ENCODE data around the gene LRG1. TPM values are rescaled to one million over a fixed set of nuclear protein-coding genes. Genes with fewer than 3 reads are reported as not detected.

Gene LRG1
- total and polyA plus RNA-seq, 10 of the 15 experiments (the other 5 are each of a cell fraction or from before 2014, with no cell fraction given) = 0.29 to 4.7 (median 0.58) TPM

DNA sequence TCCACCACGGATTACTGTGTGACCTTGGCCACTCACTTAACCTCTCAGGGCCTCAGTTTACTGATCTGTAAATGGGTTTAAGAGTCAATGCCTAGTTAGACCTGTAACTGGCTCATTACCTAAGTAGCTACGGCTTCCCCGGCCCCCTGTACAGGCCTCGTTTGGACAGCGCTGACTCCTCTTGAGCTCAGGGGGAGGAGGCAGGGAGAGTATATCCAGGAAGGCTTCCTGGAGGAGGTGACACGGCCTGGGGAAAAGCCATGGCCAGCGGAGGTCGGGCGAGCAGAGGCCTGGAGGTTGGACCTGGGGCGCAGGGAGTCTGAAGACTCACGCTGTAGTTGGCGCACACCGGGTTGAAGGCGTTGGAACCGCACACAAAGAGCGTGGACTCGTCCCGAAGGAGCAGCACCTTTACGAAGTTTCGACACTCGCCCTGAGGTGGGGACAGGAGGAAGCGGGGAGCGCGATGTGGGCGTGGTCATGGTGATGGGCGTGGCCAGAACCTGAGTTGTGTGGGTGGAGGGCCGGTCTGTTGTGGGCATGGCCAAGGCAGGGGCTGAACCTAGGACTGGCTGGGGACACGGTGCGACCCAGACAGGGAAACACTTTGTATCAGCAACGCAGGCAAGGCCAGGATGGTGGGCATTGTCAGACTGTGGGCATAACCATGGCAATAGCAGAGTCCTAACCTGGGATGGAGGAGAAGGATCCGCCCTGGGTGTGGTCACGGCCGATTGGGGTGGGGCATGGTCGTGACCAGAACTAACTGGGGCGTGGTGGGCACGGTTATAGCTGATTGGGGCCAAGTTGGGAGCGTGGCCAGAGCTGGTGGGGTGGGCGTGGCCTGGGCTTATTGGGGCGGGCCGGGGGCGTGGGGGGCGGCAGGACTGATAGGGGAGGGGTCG lies 16.1 kb upstream of the LRG1 start:
- no peak overlapping the region for H3K4me3 ChIP-seq
- H3K9ac ChIP-seq (ENCODE audit: control insufficient read depth, insufficient read depth, low read length) = no peak overlapping the region
- H3K36me3 ChIP-seq (ENCODE audit: control insufficient read depth in 2 of 2, insufficient read depth in 2 of 2, low read length in 1 of 2) = no peaks in the 10 kb centered on the region
- no peak overlapping the region for H3K27ac ChIP-seq (ENCODE audit: control insufficient read depth, insufficient read depth)
- H3K4me2 ChIP-seq (ENCODE audit: control insufficient read depth, insufficient read depth) = no peak overlapping the region
- FAIRE-seq (no peak), ATAC-seq (peak; percentile 27; the same call in 1 of the 3 replicates), DNase-seq (ENCODE audit: low read depth, low spot score) (no peak)
- in situ Hi-C loops (cut with MboI) (no loop called here), intact Hi-C loops (cut with micrococcal nuclease; ENCODE audit: unreplicated experiment) (no loop called here)
- ChIA-PET CTCF (interaction anchor here (0.6 to 2.0 kb wide), 7 partner anchors 9 to 84 kb away, joined by 3 to 10 read pairs (median 4); partner anchors contain the start of gene HDGFL2), RAD21 (ENCODE audit: unreplicated experiment) (no interaction called here), SMC1A (ENCODE audit: uncharacterized antibody, unreplicated experiment) (no interaction called here), POLR2A (interaction anchor here (0.6 kb wide), 1 partner anchor 228 kb away, joined by 6 read pairs; no protein-coding TSS in a partner anchor)
- H2AFZ ChIP-seq (ENCODE audit: control insufficient read depth, low read depth, low read length) = no peak overlapping the region
- no peaks in the 10 kb centered on the region for H3K27me3 ChIP-seq (replicated peaks in 1 of 2; ENCODE audit: control insufficient read depth in 2 of 2, insufficient read depth in 2 of 2, low read length in 1 of 2)
- H4K20me1 ChIP-seq (ENCODE audit: control insufficient read depth, insufficient read depth) = no peaks in the 10 kb centered on the region
- no peaks in the 10 kb centered on the region for H3K9me3 ChIP-seq (replicated peaks; ENCODE audit: control insufficient read depth, insufficient read depth, low read length)
- no TSS peak for BruUV-seq (replicated peaks)
- TF ChIP-seq EGR1 (IDR thresholded peaks at IDR 0.05; ENCODE audit: borderline replicate concordance in 1 of 2, low read depth in 2 of 2, low read length in 2 of 2) = 0 out of 3 replicates have a peak, but pooled peaks of 1 of the 2 experiments have one; percentile 14
- TF ChIP-seq GATAD2B (conservative IDR thresholded peaks at IDR 0.05; ENCODE audit: low read depth) = no peak
- no peaks in the 10 kb centered on the region for H3K4me1 ChIP-seq (ENCODE audit: control insufficient read depth, insufficient read depth, low read length)
- 69% methylated on average over 35 of the region's 43 CpGs for WGBS (ENCODE audit: insufficient coverage, insufficient replicate concordance, low lambda C conversion rate, missing lambda C conversion rate)
- H3K79me2 ChIP-seq (ENCODE audit: control insufficient read depth, insufficient read depth, low read length) = no peaks in the 10 kb centered on the region

DNA sequence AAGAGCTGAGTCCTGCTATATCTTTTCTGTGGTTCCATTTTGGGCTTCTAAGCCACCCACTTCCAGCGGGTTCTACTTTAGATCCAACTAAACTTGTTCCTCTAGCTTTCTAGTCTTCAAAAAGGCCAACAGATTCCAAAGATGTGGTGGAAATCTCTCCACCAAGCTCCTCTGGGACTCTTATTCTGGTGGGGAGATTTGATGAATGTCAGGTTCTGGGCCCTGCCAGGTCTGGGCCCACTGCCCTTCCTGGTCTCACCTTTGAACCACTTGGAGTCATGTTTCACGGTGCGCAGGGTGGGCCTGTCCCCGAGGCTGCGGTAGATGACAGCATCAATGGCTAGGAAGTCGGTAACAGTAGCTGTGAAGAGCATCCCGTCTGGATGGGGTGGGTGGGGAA lies 14.9 kb upstream of the LRG1 start:
- Histone ChIP-seq H4K20me1 (ENCODE audit: control insufficient read depth, insufficient read depth) (no peaks in the 10 kb centered on the region), H3K9ac (ENCODE audit: control insufficient read depth, insufficient read depth, low read length) (no peak overlapping the region), H3K36me3 (ENCODE audit: control insufficient read depth in 2 of 2, insufficient read depth in 2 of 2, low read length in 1 of 2) (no peaks in the 10 kb centered on the region), H3K9me3 (replicated peaks; ENCODE audit: control insufficient read depth, insufficient read depth, low read length) (no peaks in the 10 kb centered on the region), H3K79me2 (ENCODE audit: control insufficient read depth, insufficient read depth, low read length) (no peaks in the 10 kb centered on the region), H3K4me1 (ENCODE audit: control insufficient read depth, insufficient read depth, low read length) (no peaks in the 10 kb centered on the region), H3K27ac (ENCODE audit: control insufficient read depth, insufficient read depth) (no peak overlapping the region), H3K4me3 (no peak overlapping the region), H3K4me2 (ENCODE audit: control insufficient read depth, insufficient read depth) (no peak overlapping the region), H2AFZ (ENCODE audit: control insufficient read depth, low read depth, low read length) (no peak overlapping the region), H3K27me3 (replicated peaks in 1 of 2; ENCODE audit: control insufficient read depth in 2 of 2, insufficient read depth in 2 of 2, low read length in 1 of 2) (no peaks in the 10 kb centered on the region)
- RAD21 ChIA-PET (ENCODE audit: unreplicated experiment) = no interaction called here
- 63% methylated on average over 7 of the region's 7 CpGs for whole genome bisulfite sequencing (ENCODE audit: insufficient coverage, insufficient replicate concordance, low lambda C conversion rate, missing lambda C conversion rate)
- BruUV-seq (replicated peaks) = no TSS peak
- ATAC-seq (no peak), DNase-seq (ENCODE audit: low read depth, low spot score) (no peak), FAIRE-seq (no peak)
- in situ Hi-C loops (cut with MboI) (no loop called here), intact Hi-C loops (cut with micrococcal nuclease; ENCODE audit: unreplicated experiment) (no loop called here)
- SMC1A ChIA-PET (ENCODE audit: uncharacterized antibody, unreplicated experiment) = interaction anchor here (1.1 kb wide), 1 partner anchor 14 kb away, joined by 3 read pairs; the partner anchor contains the start of gene LRG1
- POLR2A ChIA-PET = no interaction called here
- CTCF ChIA-PET = interaction anchor here (1.5 kb wide), 1 partner anchor 82 kb away, joined by 5 read pairs; no protein-coding TSS in a partner anchor
- TF ChIP-seq, protein P1, sequence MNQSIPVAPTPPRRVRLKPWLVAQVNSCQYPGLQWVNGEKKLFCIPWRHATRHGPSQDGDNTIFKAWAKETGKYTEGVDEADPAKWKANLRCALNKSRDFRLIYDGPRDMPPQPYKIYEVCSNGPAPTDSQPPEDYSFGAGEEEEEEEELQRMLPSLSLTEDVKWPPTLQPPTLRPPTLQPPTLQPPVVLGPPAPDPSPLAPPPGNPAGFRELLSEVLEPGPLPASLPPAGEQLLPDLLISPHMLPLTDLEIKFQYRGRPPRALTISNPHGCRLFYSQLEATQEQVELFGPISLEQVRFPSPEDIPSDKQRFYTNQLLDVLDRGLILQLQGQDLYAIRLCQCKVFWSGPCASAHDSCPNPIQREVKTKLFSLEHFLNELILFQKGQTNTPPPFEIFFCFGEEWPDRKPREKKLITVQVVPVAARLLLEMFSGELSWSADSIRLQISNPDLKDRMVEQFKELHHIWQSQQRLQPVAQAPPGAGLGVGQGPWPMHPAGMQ (IDR thresholded peaks at IDR 0.05; ENCODE audit: borderline replicate concordance) = no peak
- TF ChIP-seq RFX5 (IDR thresholded peaks at IDR 0.05; ENCODE audit: low read depth, low read length) (no peak), KDM1A (IDR thresholded peaks at IDR 0.05; ENCODE audit: borderline replicate concordance) (no peak), EGR1 (IDR thresholded peaks at IDR 0.05; ENCODE audit: borderline replicate concordance in 1 of 2, low read depth in 2 of 2, low read length in 2 of 2) (no peak), MYC (IDR thresholded peaks at IDR 0.05; ENCODE audit: insufficient read depth, insufficient read length, insufficient replicate concordance, low read length, severe bottlenecking) (no peak), SUZ12 (IDR thresholded peaks at IDR 0.05; ENCODE audit: unreplicated experiment) (no peak), FOXK2 (IDR thresholded peaks at IDR 0.05) (no peak)
- TF ChIP-seq, protein P2, sequence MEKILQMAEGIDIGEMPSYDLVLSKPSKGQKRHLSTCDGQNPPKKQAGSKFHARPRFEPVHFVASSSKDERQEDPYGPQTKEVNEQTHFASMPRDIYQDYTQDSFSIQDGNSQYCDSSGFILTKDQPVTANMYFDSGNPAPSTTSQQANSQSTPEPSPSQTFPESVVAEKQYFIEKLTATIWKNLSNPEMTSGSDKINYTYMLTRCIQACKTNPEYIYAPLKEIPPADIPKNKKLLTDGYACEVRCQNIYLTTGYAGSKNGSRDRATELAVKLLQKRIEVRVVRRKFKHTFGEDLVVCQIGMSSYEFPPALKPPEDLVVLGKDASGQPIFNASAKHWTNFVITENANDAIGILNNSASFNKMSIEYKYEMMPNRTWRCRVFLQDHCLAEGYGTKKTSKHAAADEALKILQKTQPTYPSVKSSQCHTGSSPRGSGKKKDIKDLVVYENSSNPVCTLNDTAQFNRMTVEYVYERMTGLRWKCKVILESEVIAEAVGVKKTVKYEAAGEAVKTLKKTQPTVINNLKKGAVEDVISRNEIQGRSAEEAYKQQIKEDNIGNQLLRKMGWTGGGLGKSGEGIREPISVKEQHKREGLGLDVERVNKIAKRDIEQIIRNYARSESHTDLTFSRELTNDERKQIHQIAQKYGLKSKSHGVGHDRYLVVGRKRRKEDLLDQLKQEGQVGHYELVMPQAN (conservative IDR thresholded peaks at IDR 0.05) = no peak
